K562 (cell line): ENCODE results near the gene C4A. TPM values are rescaled to one million over a fixed set of nuclear protein-coding genes. Genes with fewer than 3 reads are reported as not detected.

Experiments used
- ATF4 ChIP-seq: fragments of 450-650 bp; formaldehyde crosslinking; IDR thresholded peaks from 2 replicates; pipeline ENCODE4 v1.4.0; 2022; ENCODE audit warnings: mild to moderate bottlenecking, moderate library complexity
- CLOCK ChIP-seq: fragments of 250-450 bp; sonication (Bioruptor Pico); IDR thresholded peaks from 2 replicates; pipeline ENCODE4 v1.4.0; 2020; ENCODE audit warnings: mild to moderate bottlenecking, moderate library complexity, borderline replicate concordance
- E4F1 ChIP-seq: fragments of 250-450 bp; sonication (Bioruptor Pico); IDR thresholded peaks from 2 replicates; pipeline ENCODE4 v1.5.0; 2021; ENCODE audit warnings: mild to moderate bottlenecking, borderline replicate concordance
- ETS2 ChIP-seq: IDR thresholded peaks from 2 replicates; pipeline ENCODE4 v1.6.1; 2016; ENCODE audit warnings: borderline replicate concordance, missing genetic modification characterization, mild to moderate bottlenecking, moderate library complexity, missing compliant biosample characterization; ENCODE audit not compliant: poor library complexity, severe bottlenecking
- MYNN ChIP-seq, 2 experiments: sonication (generic); formaldehyde crosslinking in 1 of 2; IDR thresholded peaks; 2 replicates each; pipeline versions ENCODE4 v1.5.0 to v1.6.1; 2016 to 2020; ENCODE audit warnings: antibody characterized with exemption in 1 of 2, missing genetic modification reagents in 1 of 2
- NFATC3 ChIP-seq: fragments of 450-650 bp; IDR thresholded peaks from 2 replicates; pipeline ENCODE4 v1.6.1; 2017; ENCODE audit warnings: mild to moderate bottlenecking
- NFIC ChIP-seq: fragments of 450-650 bp; IDR thresholded peaks from 2 replicates; pipeline ENCODE4 v1.6.1; 2017; ENCODE audit warnings: mild to moderate bottlenecking, inconsistent platforms
- PURB ChIP-seq: sonication (generic); formaldehyde crosslinking; IDR thresholded peaks from 2 replicates; pipeline ENCODE4 v1.9.0; 2021; ENCODE audit warnings: low read depth, mild to moderate bottlenecking, missing genetic modification reagents
- TRIM24 ChIP-seq, 2 experiments: fragments of 450-650 bp; IDR thresholded peaks; 2 replicates each; pipeline ENCODE4 v1.6.1; 2016
- TSHZ1 ChIP-seq: fragments of 250-450 bp; sonication (Bioruptor Pico); IDR thresholded peaks from 2 replicates; pipeline ENCODE4 v1.4.0; 2020; ENCODE audit warnings: mild to moderate bottlenecking, moderate library complexity
- ZBTB43 ChIP-seq: sonication (generic); formaldehyde crosslinking; IDR thresholded peaks from 2 replicates; pipeline ENCODE4 v1.8.0; 2023; ENCODE audit warnings: mild to moderate bottlenecking, missing genetic modification reagents
- ZNF184 ChIP-seq: sonication (generic); formaldehyde crosslinking; IDR thresholded peaks from 2 replicates; pipeline ENCODE4 v1.5.0; 2020; ENCODE audit warnings: missing genetic modification reagents
- ZNF274 ChIP-seq: IDR thresholded peaks from 2 replicates; pipeline ENCODE4 v1.6.1; 2011; ENCODE audit warnings: low read depth, mild to moderate bottlenecking, low read length, moderate library complexity, borderline replicate concordance
- ZNF449 ChIP-seq: fragments of 250-450 bp; sonication (Bioruptor Pico); IDR thresholded peaks from 2 replicates; pipeline ENCODE4 v1.8.0; 2022; ENCODE audit warnings: moderate library complexity, mild to moderate bottlenecking, inconsistent platforms
- polyA plus RNA-seq, 8 experiments: library from polyadenylated mRNA; depleted of rRNA in 4 of 8; stranded (reverse) in 5 of 8; unstranded in 3 of 8; fragments of >200 nt; fragmentation: Nextera tagmentation in 2 of 8; fragmentation: Illumina TruSeq in 1 of 8; extraction: Ambion mirVana in 2 of 8; extraction: Trizol in 1 of 8; gene quantifications; 2 replicates each; pipeline versions ENCODE4 v1.2.1 to v1.2.3, GENCODE V29; 2011 to 2014; ENCODE audit warnings: inconsistent platforms in 1 of 8, missing spikeins in 1 of 8
- total RNA-seq, 7 experiments: library from RNA; depleted of rRNA in 6 of 7; stranded (reverse); fragments of >200 nt in 6 of 7; fragmentation: Illumina TruSeq in 2 of 7; extraction: Trizol in 2 of 7; gene quantifications; 2 replicates each; pipeline versions ENCODE4 v1.2.1 to v1.2.3, GENCODE V29; 2011 to 2021; ENCODE audit warnings: low replicate concordance in 1 of 7

The C4A gene
- total and polyA plus RNA-seq, 9 of the 15 experiments (the other 6 are each of a cell fraction or from before 2014, with no cell fraction given) = 0.27 to 7.6 (median 5.0) TPM

GRCh38 chr6:31971279-31971992 lies 10.4 kb upstream of the C4A start (continued):
- TF ChIP-seq ZNF449 (no peak; the same call in 1 of the 2 replicates), NFIC (no peak; the same call in 1 of the 2 replicates), TSHZ1 (CRISPR knock-in tag) (no peak; the same call in 1 of the 2 replicates), PURB (no peak), ETS2 (no peak), ZNF184 (CRISPR knock-in tag) (no peak), TRIM24 (IDR thresholded peaks at IDR 0.05) (no peak), ZBTB43 (no peak), ZNF274 (no peak), ATF4 (CRISPR knock-in tag) (no peak), MYNN (IDR thresholded peaks at IDR 0.05) (no peak), MYNN (CRISPR knock-in tag; IDR thresholded peaks at IDR 0.05) (no peak), CLOCK (CRISPR knock-in tag) (no peak), E4F1 (CRISPR knock-in tag) (peak; percentile 64; the same call in 1 of the 2 replicates), NFATC3 (no peak)
